AG04449 (cell line): Measurements from ENCODE around the gene CBX5.
"Not testable (repeated sequence)": the region's sequence is repeated elsewhere in the genome, so short reads cannot be mapped to it uniquely, and the experiment has no call there.

Source experiments
- CTCF ChIA-PET: fragments of 350-600 bp; formaldehyde crosslinking; extraction: SDS; loops from one replicate; lab custom pipeline; 2021; ENCODE audit warnings: antibody characterized with exemption; lab: Yijun Ruan, JAX
- POLR2A ChIA-PET: fragments of 400-600, 350-600 bp; formaldehyde crosslinking; extraction: SDS; loops from one replicate; lab custom pipeline; 2020; ENCODE audit warnings: antibody characterized with exemption, inconsistent platforms; lab: Yijun Ruan, JAX
- DNase-seq: peaks from one replicate; pipeline ENCODE4 v3.0.0-alpha.2; 2010; ENCODE audit warnings: low read depth, low spot score
- H3K4me3 ChIP-seq: 2 replicates; pipeline ENCODE4 v1.5.1; 2011; ENCODE audit warnings: low read depth, mild to moderate bottlenecking, control low read depth, low read length
- CTCF ChIP-seq: IDR thresholded peaks from one replicate; pipeline ENCODE4 v1.5.1; 2011; ENCODE audit warnings: mild to moderate bottlenecking, moderate library complexity, low read length, control low read depth, inconsistent platforms; ENCODE audit not compliant: insufficient read depth; ENCODE audit errors: missing control alignments

The CBX5 gene

GRCh38 chr12:54196396-54196795 lies 83.5 kb downstream of the CBX5 start:
- TF ChIP-seq CTCF, result no peak
- no peak for DNase-seq
- no peak overlapping the region for H3K4me3 ChIP-seq
- ChIA-PET CTCF (interaction anchor here (0.7 to 28.5 kb wide), 7 partner anchors 9 to 452 kb away, joined by 3 to 908 read pairs (median 241); partner anchors contain the start of genes HOXC10, HOXC5, HOXC6 and HOXC8), POLR2A (interaction anchor here (1.1 to 1.6 kb wide), 2 partner anchors 188 to 196 kb away, joined by 4 to 9 read pairs; partner anchors contain the start of genes HOXC8 and HOXC9)

GRCh38 chr12:54195737-54196347 lies 84.1 kb downstream of the CBX5 start:
- DNase-seq, result no peak
- no peak for TF ChIP-seq CTCF
- ChIA-PET POLR2A (interaction anchor here (0.6 to 1.6 kb wide), 6 partner anchors 163 to 219 kb away, joined by 3 to 9 read pairs (median 4); partner anchors contain the start of genes HOXC5, HOXC8 and HOXC9), CTCF (interaction anchor here (0.7 to 28.5 kb wide), 9 partner anchors 9 to 451 kb away, joined by 3 to 908 read pairs (median 192); partner anchors contain the start of genes HOXC10, HOXC5, HOXC6 and HOXC8)
- H3K4me3 ChIP-seq, result peak overlapping the region; percentile 39

- ChIA-PET POLR2A (interaction anchor here (0.6 to 1.6 kb wide), 7 partner anchors 157 to 219 kb away, joined by 3 to 9 read pairs (median 3); partner anchors contain the start of genes HOXC5, HOXC8 and HOXC9), CTCF (interaction anchor here (0.9 to 28.5 kb wide), 10 partner anchors 10 to 451 kb away, joined by 3 to 908 read pairs (median 98); partner anchors contain the start of genes HOXC10, HOXC5, HOXC6 and HOXC8)
- H3K4me3 ChIP-seq, result no peak overlapping the region
- no peak for DNase-seq
- TF ChIP-seq CTCF, result no peak
Measured at GRCh38 chr12:54195080-54195736, 84.7 kb downstream of the CBX5 start.

- H3K4me3 ChIP-seq, DNase-seq, POLR2A ChIA-PET: not testable (repeated sequence)
- CTCF ChIA-PET, result interaction anchor here (0.9 to 28.5 kb wide), 8 partner anchors 10 to 208 kb away, joined by 3 to 908 read pairs (median 216); partner anchors contain the start of genes HOXC10, HOXC5, HOXC6 and HOXC8
Measured at GRCh38 chr12:54194611-54195010, 85.3 kb downstream of the CBX5 start.

GRCh38 chr12:54193434-54193833 lies 86.5 kb downstream of the CBX5 start:
- ChIA-PET CTCF (interaction anchor here (2.4 to 28.5 kb wide), 7 partner anchors 12 to 207 kb away, joined by 9 to 908 read pairs (median 192); partner anchors contain the start of genes HOXC10, HOXC5, HOXC6 and HOXC8), POLR2A (no interaction called here)
- H3K4me3 ChIP-seq, result no peak overlapping the region
- no peak for TF ChIP-seq CTCF
- DNase-seq, result no peak

GRCh38 chr12:54191550-54192022 lies 88.3 kb downstream of the CBX5 start:
- CTCF ChIA-PET, result interaction anchor here (0.6 to 28.5 kb wide), 19 partner anchors 10 to 205 kb away, joined by 3 to 908 read pairs (median 4); partner anchors contain the start of genes HOXC10, HOXC5, HOXC6 and HOXC8
- TF ChIP-seq CTCF, result peak; percentile 81
- POLR2A ChIA-PET, result interaction anchor here (0.6 to 2.7 kb wide), 7 partner anchors 16 to 206 kb away, joined by 3 to 16 read pairs (median 4); partner anchors contain the start of genes HOXC10, HOXC5 and HOXC8
- no peak for DNase-seq
- H3K4me3 ChIP-seq, result no peak overlapping the region
